CD4-positive, alpha-beta T cell treated with Interleukin-6 at 100 ng/mL for 8 hours (primary cell): ENCODE data around the gene LGR5.

Experiments used
- DNase-seq: peaks from one replicate; pipeline ENCODE4 v3.0.0-alpha.2; 2020; ENCODE audit warnings: mixed read lengths, low spot score

LGR5 gene

DNA sequence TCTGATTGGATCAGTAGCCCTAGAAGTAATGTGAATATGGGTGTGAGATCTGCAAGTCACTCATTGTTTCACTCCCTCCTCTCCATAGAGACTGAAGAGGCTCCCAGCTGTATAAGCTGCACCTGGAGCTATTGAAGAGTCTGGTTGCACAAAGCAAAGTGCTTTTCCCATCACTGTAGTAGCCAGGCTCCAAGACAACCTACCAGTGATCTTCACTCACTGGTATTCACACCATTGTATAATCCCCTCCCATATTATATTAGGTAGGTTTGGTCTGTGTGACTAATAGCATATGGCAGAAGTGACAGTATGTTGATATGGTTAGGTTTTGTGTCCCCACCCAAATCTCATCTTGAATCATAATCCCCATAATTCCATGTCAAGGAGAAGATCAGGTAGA is 159.6 kb downstream of the LGR5 start:
- no peak for DNase-seq

DNA sequence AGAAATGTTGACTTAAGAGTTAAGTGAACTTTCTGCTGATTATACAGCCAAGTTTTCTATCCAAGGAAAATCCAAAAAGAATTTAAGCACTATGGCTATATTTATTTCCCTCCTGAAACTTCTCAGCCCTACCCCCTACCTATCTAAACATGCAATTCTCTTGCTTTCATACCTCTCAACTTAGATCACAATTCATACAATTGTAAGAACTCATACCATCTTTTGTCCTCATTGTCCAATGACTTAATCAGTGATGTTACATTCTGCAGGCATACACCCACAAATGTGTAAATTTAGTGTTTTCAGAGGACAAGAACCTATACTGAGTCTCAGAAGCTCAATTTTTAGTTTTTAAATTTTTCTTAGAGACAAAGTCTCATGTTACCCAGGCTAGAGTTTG is 161.9 kb downstream of the LGR5 start:
- DNase-seq: no peak

DNA sequence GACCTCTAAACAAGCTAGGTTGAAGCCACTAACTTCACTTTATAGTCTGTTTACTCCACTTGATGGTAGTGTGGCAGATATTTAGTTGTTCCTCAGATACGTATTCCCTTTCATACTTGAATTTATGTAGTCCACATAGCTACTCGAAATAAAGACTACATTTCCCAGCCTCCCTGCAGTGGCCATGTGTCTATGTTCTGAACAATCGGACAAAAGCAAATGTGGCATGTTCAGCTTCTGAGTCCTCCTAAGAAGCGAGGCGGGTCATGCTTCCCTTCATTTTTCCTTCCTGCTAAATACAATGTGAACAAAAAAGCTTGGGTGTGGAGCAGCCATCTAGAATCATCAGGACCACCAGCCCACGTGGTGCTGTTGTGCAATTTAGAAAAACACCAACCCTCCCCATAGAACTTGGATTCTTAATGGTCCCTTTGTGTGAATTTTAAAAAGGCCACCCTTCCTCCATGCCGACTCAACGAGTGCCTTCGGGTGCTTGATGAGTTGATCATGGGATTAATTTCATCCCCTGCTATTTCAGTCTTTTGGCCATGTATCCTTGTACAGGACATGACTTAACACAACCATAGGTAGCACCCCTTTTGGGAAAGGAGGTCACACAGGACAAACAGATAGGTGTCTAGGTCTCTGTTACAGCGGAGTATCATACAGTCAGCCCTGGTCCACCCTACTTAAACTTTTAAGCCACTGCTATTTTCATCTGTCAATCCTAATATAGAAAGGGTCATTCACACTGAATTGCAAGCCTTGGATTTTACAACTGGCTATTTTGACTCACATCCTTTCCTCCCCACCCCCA is 163.4 kb downstream of the LGR5 start:
- DNase-seq: no peak

DNA sequence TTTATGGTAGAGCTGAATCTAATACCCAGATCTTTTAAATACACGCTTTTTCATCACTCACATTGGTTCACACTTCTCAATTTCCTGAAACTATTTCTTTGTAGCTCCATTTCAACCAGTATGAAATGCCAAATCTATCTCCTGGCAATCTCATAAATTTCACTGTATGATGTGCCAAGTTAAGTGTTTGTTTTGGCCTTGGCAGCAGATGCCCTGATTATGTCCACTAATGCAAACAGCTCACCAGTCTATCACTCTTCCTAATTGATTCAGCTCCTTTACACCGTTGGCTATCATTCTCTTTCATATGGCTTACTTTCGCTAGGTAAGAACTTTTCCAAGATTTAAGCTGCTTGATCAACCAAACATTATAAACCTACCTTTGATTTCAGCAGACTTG is 165.4 kb downstream of the LGR5 start:
- DNase-seq: no peak

- DNase-seq: no peak
These were observed 168.1 kb downstream of the LGR5 start for GRCh38 chr12:71607494-71608330.

DNA sequence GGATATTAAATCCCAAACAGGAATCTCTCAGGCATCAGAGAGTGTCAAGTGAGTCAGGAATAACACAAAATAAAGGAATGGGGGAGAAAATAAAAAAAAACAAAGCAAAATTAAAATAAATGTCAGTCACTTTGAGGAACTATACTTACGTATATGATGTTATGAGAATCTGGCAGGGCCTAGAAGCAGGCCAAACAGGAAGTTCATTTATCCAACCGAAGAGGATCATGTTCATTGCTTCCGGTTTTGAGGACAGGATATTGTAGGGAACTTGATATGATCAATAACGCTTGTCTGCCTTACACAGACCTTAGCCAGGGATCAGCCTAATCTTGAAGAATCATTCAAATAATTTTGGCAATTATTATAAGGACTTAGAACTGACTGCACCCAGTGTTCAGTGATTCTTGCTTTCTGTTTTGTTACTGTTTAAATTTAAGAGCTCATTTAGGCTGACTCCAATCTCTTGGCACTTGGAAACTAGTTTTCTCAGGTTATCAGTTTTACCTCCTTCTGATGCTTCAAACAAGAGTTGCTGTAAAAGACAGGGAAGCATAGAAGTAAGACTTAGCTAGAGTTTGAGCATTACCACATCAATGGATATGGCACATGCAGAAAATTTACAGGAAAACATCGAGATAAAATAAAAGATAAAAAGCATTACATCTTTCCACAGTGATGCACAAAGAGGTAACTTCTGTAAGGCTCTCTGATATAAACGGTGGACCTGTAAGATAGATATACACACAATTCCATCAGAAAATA is 170.6 kb downstream of the LGR5 start:
- no peak for DNase-seq

DNA sequence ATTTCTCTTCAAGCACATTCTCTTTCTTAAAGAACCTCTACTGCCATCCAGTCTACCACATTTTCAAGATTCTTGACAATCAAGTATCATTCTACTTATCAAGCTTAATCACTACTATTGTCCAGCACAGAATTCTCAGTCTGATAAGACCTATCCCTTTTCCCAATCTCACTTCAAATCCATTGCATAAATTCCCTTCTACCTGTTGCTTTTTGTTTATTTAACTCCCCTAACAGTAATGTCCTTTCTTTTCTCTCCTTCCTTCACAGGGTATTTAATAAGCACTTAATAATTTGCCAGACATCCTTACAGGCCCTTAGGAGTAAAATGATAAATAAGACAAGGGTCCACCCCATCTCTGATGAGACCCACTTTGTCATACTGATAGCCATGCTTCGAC is 182.3 kb downstream of the LGR5 start:
- no peak for DNase-seq

- no peak for DNase-seq
These were observed 185.9 kb downstream of the LGR5 start for GRCh38 chr12:71625476-71625875.

DNA sequence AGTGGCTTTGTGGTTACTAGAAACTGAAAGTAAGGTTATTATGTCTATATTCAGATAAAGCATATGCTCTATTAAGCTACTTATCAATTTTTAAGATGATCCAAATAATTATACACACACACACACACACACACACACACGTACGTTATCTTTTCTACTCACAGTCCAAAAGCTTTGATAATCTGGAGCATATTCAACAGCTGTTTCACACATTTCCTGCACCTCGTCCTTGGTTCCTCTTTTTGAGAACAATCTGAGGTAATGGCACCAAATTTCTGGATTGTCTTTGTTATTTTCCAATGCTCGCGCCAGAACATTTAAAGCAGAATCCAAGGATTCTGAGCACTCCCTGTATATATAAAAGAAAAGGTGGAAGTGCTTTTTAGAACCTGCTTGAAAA is 186.5 kb downstream of the LGR5 start:
- no peak for DNase-seq

DNA sequence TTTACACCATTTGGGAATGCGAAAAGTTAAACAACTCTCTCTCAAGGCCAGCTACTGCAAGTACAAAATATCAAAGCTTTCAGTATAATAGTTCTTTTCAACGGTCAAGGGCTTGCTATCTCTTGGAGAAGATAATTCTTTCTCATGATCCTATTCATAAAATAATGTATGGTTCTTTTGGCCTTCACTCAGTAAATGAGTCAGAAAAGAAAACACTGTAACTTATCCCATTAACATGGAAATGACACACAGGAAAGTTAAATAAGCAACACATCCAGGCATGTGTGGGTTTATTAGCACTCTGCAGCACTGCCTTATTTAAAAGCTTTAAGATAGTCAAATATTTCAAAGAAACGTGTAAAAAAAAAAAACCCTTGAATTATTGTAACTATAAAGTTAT is 187.2 kb downstream of the LGR5 start:
- no peak for DNase-seq

GRCh38 chr12:71627438-71628002 is 187.9 kb downstream of the LGR5 start:
- DNase-seq: no peak
